H1 (cell line): Measurements from ENCODE around the gene HABP4. TPM values are rescaled to one million over a fixed set of nuclear protein-coding genes. Genes with fewer than 3 reads are reported as not detected.

Source experiments
- CTCF ChIA-PET: fragments of 300-600 bp; sonication (Branson Sonifier 250); formaldehyde crosslinking; loops from one replicate; lab custom pipeline; 2021; ENCODE audit not compliant: partially characterized antibody; lab: Charles Lee
- POLR2A ChIA-PET: fragments of 300-600 bp; sonication (Branson Sonifier 250); formaldehyde crosslinking; loops from one replicate; lab custom pipeline; 2021; ENCODE audit warnings: inconsistent platforms; ENCODE audit not compliant: partially characterized antibody; lab: Charles Lee
- DNase-seq, 2 experiments: peaks; one replicate each; pipeline versions ENCODE4 v3.0.0 to v3.0.0-alpha.2; 2010 to 2022; ENCODE audit warnings: low spot score in 2 of 2, low read depth in 1 of 2, mixed read lengths in 1 of 2
- FAIRE-seq: peaks from 2 replicates; lab custom pipeline; 2011; peaks lifted over from hg19 to GRCh38; lab: Jason Lieb, UNC
- H2AFZ ChIP-seq: 2 replicates; pipeline ENCODE4 v1.8.1; 2012; ENCODE audit warnings: low read length, inconsistent platforms
- H2AK5ac ChIP-seq: 2 replicates; pipeline ENCODE4 v1.6.1; 2013; ENCODE audit warnings: low read depth, low read length
- H2BK120ac ChIP-seq: replicated peaks from 2 replicates; pipeline ENCODE3; 2013; ENCODE audit warnings: low read depth, low read length, inconsistent platforms
- H2BK12ac ChIP-seq: 2 replicates; pipeline ENCODE4 v1.6.1; 2013; ENCODE audit warnings: low read depth, low read length
- H2BK15ac ChIP-seq: 2 replicates; pipeline ENCODE4 v1.6.1; 2013; ENCODE audit warnings: low read length
- H2BK20ac ChIP-seq: 2 replicates; pipeline ENCODE4 v1.6.1; 2013; ENCODE audit warnings: low read length
- H2BK5ac ChIP-seq: 2 replicates; pipeline ENCODE4 v1.6.1; 2013; ENCODE audit warnings: low read depth, low read length
- H3K14ac ChIP-seq: 2 replicates; pipeline ENCODE4 v1.6.1; 2013; ENCODE audit warnings: inconsistent platforms; ENCODE audit not compliant: insufficient read length
- H3K18ac ChIP-seq: 2 replicates; pipeline ENCODE4 v1.6.1; 2013; ENCODE audit warnings: low read length; ENCODE audit errors: extremely low read depth
- H3K23ac ChIP-seq: 2 replicates; pipeline ENCODE4 v1.6.1; 2013; ENCODE audit warnings: inconsistent platforms; ENCODE audit not compliant: insufficient read length
- H3K23me2 ChIP-seq: 2 replicates; pipeline ENCODE4 v1.6.1; 2013; ENCODE audit warnings: low read depth, low read length
- H3K27ac ChIP-seq: 2 replicates; pipeline ENCODE4 v1.6.1; 2011; ENCODE audit warnings: low read depth, low read length, inconsistent platforms
- H3K27me3 ChIP-seq, 4 experiments: replicated peaks in 1 of 4; 1 replicate in 1 of 4; 2 replicates in 3 of 4; pipeline versions ENCODE4 v1.6.1 to v1.8.1; 2011 to 2013; ENCODE audit warnings: low read length in 3 of 4, mild to moderate bottlenecking in 3 of 4, inconsistent platforms in 2 of 4, mixed read lengths in 2 of 4, moderate library complexity in 1 of 4; ENCODE audit not compliant: control insufficient read depth in 3 of 4, insufficient read depth in 3 of 4; ENCODE audit errors: extremely low read depth in 1 of 4
- H3K36me3 ChIP-seq, 4 experiments: 2 replicates each; pipeline versions ENCODE4 v1.6.1 to v1.8.1; 2011 to 2013; ENCODE audit warnings: mild to moderate bottlenecking in 4 of 4, low read length in 3 of 4, moderate library complexity in 2 of 4, control low read depth in 1 of 4, inconsistent platforms in 1 of 4; ENCODE audit not compliant: insufficient read depth in 4 of 4, control insufficient read depth in 2 of 4
- H3K4ac ChIP-seq: replicated peaks from 2 replicates; pipeline ENCODE3; 2013; ENCODE audit warnings: low read length, low read depth, mixed read lengths, inconsistent platforms; ENCODE audit not compliant: insufficient read length
- H3K4me1 ChIP-seq, 4 experiments: replicated peaks in 1 of 4; 1 replicate in 1 of 4; 2 replicates in 3 of 4; pipeline versions ENCODE4 v1.6.1 to v1.8.1; 2011 to 2013; ENCODE audit warnings: low read length in 3 of 4, inconsistent platforms in 2 of 4, mixed read lengths in 1 of 4; ENCODE audit not compliant: insufficient read depth in 4 of 4, control insufficient read depth in 3 of 4
- H3K4me2 ChIP-seq, 2 experiments: 2 replicates each; pipeline versions ENCODE4 v1.6.1 to v1.8.1; 2011 to 2013; ENCODE audit warnings: low read depth in 2 of 2, low read length in 2 of 2, control low read depth in 1 of 2, inconsistent platforms in 1 of 2, mild to moderate bottlenecking in 1 of 2; ENCODE audit not compliant: insufficient read depth in 1 of 2
- H3K4me3 ChIP-seq, 4 experiments: fragments of 200-600, 300-600 bp in 1 of 4; sonication (generic), shearing (Covaris generic), sonication (Bioruptor Twin) in 1 of 4; 2 replicates each; pipeline versions ENCODE4 v1.5.1 to v1.8.1; 2011 to 2016; ENCODE audit warnings: low read length in 4 of 4, low read depth in 3 of 4, control low read depth in 2 of 4, inconsistent platforms in 2 of 4, mild to moderate bottlenecking in 2 of 4, mixed read lengths in 1 of 4, moderate library complexity in 1 of 4; ENCODE audit not compliant: insufficient read depth in 2 of 4; ENCODE audit errors: extremely low read depth in 1 of 4
- H3K56ac ChIP-seq: replicated peaks from 2 replicates; pipeline ENCODE3; 2013; ENCODE audit warnings: low read depth, mild to moderate bottlenecking, mixed read lengths, low read length, inconsistent platforms; ENCODE audit not compliant: insufficient read length
- H3K79me1 ChIP-seq: 2 replicates; pipeline ENCODE4 v1.6.1; 2013; ENCODE audit warnings: low read depth, low read length, control low read depth
- H3K79me2 ChIP-seq, 2 experiments: 2 replicates each; pipeline versions ENCODE4 v1.6.1 to v1.8.1; 2012 to 2013; ENCODE audit warnings: low read length in 2 of 2, mild to moderate bottlenecking in 2 of 2, inconsistent platforms in 1 of 2; ENCODE audit not compliant: insufficient read depth in 2 of 2, control insufficient read depth in 1 of 2
- H3K9ac ChIP-seq, 4 experiments: replicated peaks in 1 of 4; 1 replicate in 1 of 4; 2 replicates in 3 of 4; pipeline versions ENCODE4 v1.6.1 to v1.8.1; 2011 to 2013; ENCODE audit warnings: low read depth in 3 of 4, low read length in 3 of 4, control low read depth in 2 of 4, mild to moderate bottlenecking in 2 of 4, moderate library complexity in 2 of 4, inconsistent platforms in 1 of 4; ENCODE audit errors: extremely low read depth in 1 of 4
- H3K9me3 ChIP-seq, 2 experiments: 2 replicates each; pipeline versions ENCODE4 v1.6.1 to v1.8.1; 2012 to 2013; ENCODE audit warnings: mild to moderate bottlenecking in 2 of 2, moderate library complexity in 2 of 2, control low read depth in 1 of 2, inconsistent platforms in 1 of 2, low read depth in 1 of 2, low read length in 1 of 2, mixed read lengths in 1 of 2; ENCODE audit not compliant: insufficient read depth in 2 of 2
- H4K20me1 ChIP-seq, 2 experiments: replicated peaks in 1 of 2; 2 replicates each; pipeline versions ENCODE3 to v1.8.1; 2011 to 2013; ENCODE audit warnings: inconsistent platforms in 2 of 2, low read length in 2 of 2, mild to moderate bottlenecking in 1 of 2; ENCODE audit not compliant: insufficient read depth in 2 of 2, control insufficient read depth in 1 of 2
- H4K5ac ChIP-seq: 2 replicates; pipeline ENCODE4 v1.6.1; 2013; ENCODE audit warnings: low read length, low read depth, mixed read lengths, inconsistent platforms; ENCODE audit not compliant: insufficient read length
- H4K8ac ChIP-seq: 2 replicates; pipeline ENCODE4 v1.8.0; 2013; ENCODE audit warnings: mild to moderate bottlenecking, moderate library complexity, low read length, inconsistent platforms; ENCODE audit not compliant: insufficient read depth; ENCODE audit errors: extremely low read depth
- H4K91ac ChIP-seq: replicated peaks from 2 replicates; pipeline ENCODE3; 2013; ENCODE audit warnings: low read length, mixed read lengths, inconsistent platforms; ENCODE audit not compliant: insufficient read length
- CBX5 ChIP-seq: fragments of 300-800, 300-1000 bp; sonication (generic); IDR thresholded peaks from 2 replicates; pipeline ENCODE4 v1.7.1; 2016; ENCODE audit warnings: antibody characterized with exemption, low read length, low read depth
- TBP ChIP-seq: IDR thresholded peaks from 2 replicates; pipeline ENCODE4 v1.6.1; 2011; ENCODE audit warnings: low read depth, low read length, improper control_type of control experiment
- WGBS, 2 experiments: shearing (Covaris generic) in 1 of 2; methylation state at CpG; one replicate each; pipeline versions ENCODE4 v1.1.6 to v1.1.7; 2013 to 2015; ENCODE audit warnings: low lambda C conversion rate in 2 of 2, mixed read lengths in 2 of 2, inconsistent platforms in 1 of 2, low coverage in 1 of 2, missing lambda C conversion rate in 1 of 2; ENCODE audit not compliant: insufficient replicate concordance in 2 of 2, insufficient coverage in 1 of 2, insufficient read length in 1 of 2; ENCODE audit errors: extremely low coverage in 1 of 2, missing lambda C conversion rate in 1 of 2; 5-methylcytosine and 5-hydroxymethylcytosine counted together
- polyA plus RNA-seq, 7 experiments: library from polyadenylated mRNA; depleted of rRNA in 3 of 7; stranded (reverse) in 5 of 7; unstranded in 2 of 7; fragments of >200 nt in 5 of 7; fragments of 200-250 nt in 2 of 7; gene quantifications; 1 replicate in 5 of 7; 2 replicates in 1 of 7; 4 replicates in 1 of 7; pipeline versions ENCODE4 v1.2.1 to v1.2.3, GENCODE V29; 2011 to 2013; ENCODE audit warnings: missing spikeins in 2 of 7, mixed read lengths in 2 of 7
- total RNA-seq: library from RNA; stranded (reverse); fragmentation: NEBNext Ultra II Directional; extraction: Animal tissue kit (Norgen Biotek cat#: 25700); gene quantifications from 2 replicates; pipeline ENCODE4 v1.2.1, GENCODE V29; 2021

Gene HABP4
- total and polyA plus RNA-seq, 2 of the 8 experiments (the other 6 are each of a cell fraction or from before 2014, with no cell fraction given), result 3.3 to 11.2 TPM

- Histone ChIP-seq H3K4ac (no peak overlapping the region), H3K27me3 (no peaks in the 10 kb centered on the region), H3K79me1 (no peaks in the 10 kb centered on the region; the same call in 1 of the 2 replicates), H2BK120ac (no peak overlapping the region), H3K4me2 (no peak overlapping the region), H3K18ac (no peak overlapping the region), H3K9ac (no peak overlapping the region), H3K9me3 (no peaks in the 10 kb centered on the region), H3K4me1 (no peaks in the 10 kb centered on the region), H3K4me3 (no peak overlapping the region), H3K56ac (no peak overlapping the region), H2AK5ac (no peak overlapping the region), H4K91ac (no peak overlapping the region), H2BK5ac (no peak overlapping the region), H4K8ac (no peak overlapping the region), H4K5ac (no peak overlapping the region), H3K14ac (no peak overlapping the region), H2BK20ac (no peak overlapping the region), H3K79me2 (no peaks in the 10 kb centered on the region), H3K36me3 (peaks cover 0 to 28% (median 12%) of the 10 kb centered on the region in 4 experiments; a peak in 5 of 8 replicates), H3K23ac (no peak overlapping the region), H4K20me1 (peaks cover 0 to 7% of the 10 kb centered on the region in 2 experiments), H2BK12ac (no peak overlapping the region), H3K27ac (no peak overlapping the region), H2AFZ (no peak overlapping the region), H2BK15ac (no peak overlapping the region), H3K23me2 (no peaks in the 10 kb centered on the region)
- FAIRE-seq, result no peak
- POLR2A ChIA-PET, result no interaction called here
- WGBS, 2 experiments, result 93% methylated on average over 10 of the region's 10 CpGs; no CpG with 5 or more reads in 1 of the 2 experiments
- DNase-seq, result no peak
- CTCF ChIA-PET, result no interaction called here
- TF ChIP-seq CBX5 (no peak), TBP (no peak)
Measured at GRCh38 chr9:96487949-96488348, 38.0 kb downstream of the HABP4 start.
